ENCODE data around the gene MN1. TPM values are rescaled to one million over a fixed set of nuclear protein-coding genes. Genes with fewer than 3 reads are reported as not detected.

The MN1 gene
- total RNA-seq, result 4.6 and 9.3 TPM in 2 replicates

DNA sequence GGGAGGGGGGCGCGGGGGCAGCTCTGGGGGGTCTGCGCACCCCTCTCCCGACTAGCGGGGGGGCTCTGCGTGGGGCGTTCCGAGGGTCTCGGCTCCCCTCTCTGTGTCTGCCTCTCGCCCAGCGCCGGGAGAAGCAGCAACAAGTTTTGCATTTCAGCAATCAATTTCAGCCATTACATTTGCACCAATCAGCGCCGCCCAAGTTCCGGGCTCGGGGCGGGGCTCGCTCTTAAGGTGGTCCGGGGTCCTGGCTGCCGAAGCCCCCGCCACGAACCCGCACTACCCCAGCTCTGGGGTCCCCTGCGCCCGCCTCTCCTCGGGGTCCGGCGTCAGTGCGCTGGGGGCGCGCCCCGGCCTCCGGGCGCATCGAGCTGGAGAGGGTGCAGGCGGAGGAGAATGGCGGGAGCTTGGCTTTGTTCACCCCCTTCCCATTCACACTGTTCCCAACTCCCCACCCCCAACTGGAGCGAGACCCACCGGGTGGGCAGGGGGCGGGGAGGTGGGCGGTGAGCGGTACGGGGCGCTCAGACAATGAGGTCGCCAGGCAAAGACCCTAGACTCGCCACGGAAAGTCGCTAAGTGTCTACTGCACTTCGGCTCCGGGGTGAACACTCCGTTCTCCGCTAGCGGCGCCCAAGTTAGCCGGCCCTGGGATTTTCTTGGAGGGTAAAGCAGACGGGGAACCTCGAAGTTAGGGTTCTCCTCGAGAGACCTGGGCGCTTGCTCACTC, at the start of gene MN1:
Gene MN1 (minus strand): TSS at position 141 of the 730 bp plus-strand sequence. CDS start 1,213 bp downstream, outside the sequence.

Other genes starting within 250 kb of the MN1 start
- gene PITPNB, start 117.5 kb upstream of the MN1 start, total RNA-seq, result 19.7 TPM in 2 replicates

All from bronchial smooth muscle cell (primary cell).